HepG2 (cell line): ENCODE measurements around the gene ZSCAN32.

Experiments
- HNF4G ChIP-seq, 2 experiments: sonication (generic) in 1 of 2; formaldehyde crosslinking in 1 of 2; IDR thresholded peaks; 2 replicates each; pipeline versions ENCODE4 v1.4.0 to v1.6.1; 2011 to 2020; ENCODE audit warnings: borderline replicate concordance in 2 of 2, low read depth in 2 of 2, mild to moderate bottlenecking in 2 of 2, low read length in 1 of 2, missing genetic modification reagents in 1 of 2, moderate library complexity in 1 of 2
- RFX5 ChIP-seq: IDR thresholded peaks from 2 replicates; pipeline ENCODE4 v1.6.1; 2011; ENCODE audit warnings: low read depth, low read length, improper control_type of control experiment
- XRCC5 ChIP-seq: fragments of 200-400 bp; formaldehyde crosslinking; optimal IDR thresholded peaks from 2 replicates; pipeline ENCODE3; 2017; ENCODE audit warnings: mild to moderate bottlenecking, low read length
- ZNF749 ChIP-seq: sonication (generic); formaldehyde crosslinking; IDR thresholded peaks from 2 replicates; pipeline ENCODE4 v1.8.0; 2022; ENCODE audit warnings: mild to moderate bottlenecking, missing genetic modification reagents, moderate library complexity, borderline replicate concordance
- TF ChIP-seq, protein P1 (sequence below): sonication (generic); formaldehyde crosslinking; IDR thresholded peaks from 2 replicates; pipeline ENCODE4 v1.5.0; 2020; ENCODE audit warnings: mild to moderate bottlenecking, missing genetic modification reagents, moderate library complexity
- TF ChIP-seq, protein P2 (sequence below), 2 experiments: fragments of 450-650 bp in 1 of 2; sonication (generic) in 1 of 2; formaldehyde crosslinking; IDR thresholded peaks; 2 replicates each; pipeline versions ENCODE4 v1.5.0 to v1.8.0; 2020 to 2022; ENCODE audit warnings: mild to moderate bottlenecking in 1 of 2, missing genetic modification reagents in 1 of 2
- TF ChIP-seq, protein P3 (sequence below), 2 experiments: IDR thresholded peaks; 2 replicates each; pipeline ENCODE4 v1.6.1; 2011 to 2012; ENCODE audit warnings: low read length in 2 of 2, borderline replicate concordance in 1 of 2, low read depth in 1 of 2, mild to moderate bottlenecking in 1 of 2, moderate library complexity in 1 of 2

DNA sequence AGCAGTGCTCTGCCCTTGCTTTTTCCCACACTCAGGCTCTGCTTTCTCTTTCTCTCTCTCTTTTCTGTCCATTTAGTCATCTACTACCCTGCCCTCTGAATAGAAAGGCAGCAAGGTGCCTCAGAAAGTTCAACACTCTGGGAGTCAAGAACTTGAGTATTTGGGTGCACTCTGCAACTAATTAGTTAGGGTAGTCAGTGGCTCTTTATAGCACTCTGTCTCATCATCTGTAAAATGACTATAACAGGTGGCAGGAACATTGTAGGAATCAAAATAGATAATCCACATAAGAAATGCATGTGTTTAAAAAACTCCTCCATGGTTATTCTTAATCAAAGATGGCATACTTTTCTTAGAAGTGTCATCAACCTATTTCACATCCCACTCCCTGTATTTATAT is 37.9 kb downstream of the ZSCAN32 start:
- TF ChIP-seq HNF4G (IDR thresholded peaks at IDR 0.05; ENCODE audit: borderline replicate concordance, low read depth, low read length) (no peak), HNF4G (CRISPR knock-in tag; IDR thresholded peaks at IDR 0.05; ENCODE audit: borderline replicate concordance, low read depth) (no peak), ZNF749 (CRISPR knock-in tag) (no peak), XRCC5 (no peak), RFX5 (no peak)
- TF ChIP-seq, protein P1, sequence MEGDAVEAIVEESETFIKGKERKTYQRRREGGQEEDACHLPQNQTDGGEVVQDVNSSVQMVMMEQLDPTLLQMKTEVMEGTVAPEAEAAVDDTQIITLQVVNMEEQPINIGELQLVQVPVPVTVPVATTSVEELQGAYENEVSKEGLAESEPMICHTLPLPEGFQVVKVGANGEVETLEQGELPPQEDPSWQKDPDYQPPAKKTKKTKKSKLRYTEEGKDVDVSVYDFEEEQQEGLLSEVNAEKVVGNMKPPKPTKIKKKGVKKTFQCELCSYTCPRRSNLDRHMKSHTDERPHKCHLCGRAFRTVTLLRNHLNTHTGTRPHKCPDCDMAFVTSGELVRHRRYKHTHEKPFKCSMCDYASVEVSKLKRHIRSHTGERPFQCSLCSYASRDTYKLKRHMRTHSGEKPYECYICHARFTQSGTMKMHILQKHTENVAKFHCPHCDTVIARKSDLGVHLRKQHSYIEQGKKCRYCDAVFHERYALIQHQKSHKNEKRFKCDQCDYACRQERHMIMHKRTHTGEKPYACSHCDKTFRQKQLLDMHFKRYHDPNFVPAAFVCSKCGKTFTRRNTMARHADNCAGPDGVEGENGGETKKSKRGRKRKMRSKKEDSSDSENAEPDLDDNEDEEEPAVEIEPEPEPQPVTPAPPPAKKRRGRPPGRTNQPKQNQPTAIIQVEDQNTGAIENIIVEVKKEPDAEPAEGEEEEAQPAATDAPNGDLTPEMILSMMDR (CRISPR knock-in tag) = no peak
- TF ChIP-seq, protein P2, sequence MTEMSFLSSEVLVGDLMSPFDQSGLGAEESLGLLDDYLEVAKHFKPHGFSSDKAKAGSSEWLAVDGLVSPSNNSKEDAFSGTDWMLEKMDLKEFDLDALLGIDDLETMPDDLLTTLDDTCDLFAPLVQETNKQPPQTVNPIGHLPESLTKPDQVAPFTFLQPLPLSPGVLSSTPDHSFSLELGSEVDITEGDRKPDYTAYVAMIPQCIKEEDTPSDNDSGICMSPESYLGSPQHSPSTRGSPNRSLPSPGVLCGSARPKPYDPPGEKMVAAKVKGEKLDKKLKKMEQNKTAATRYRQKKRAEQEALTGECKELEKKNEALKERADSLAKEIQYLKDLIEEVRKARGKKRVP (CRISPR knock-in tag; IDR thresholded peaks at IDR 0.05) = no peak
- TF ChIP-seq, protein P3, sequence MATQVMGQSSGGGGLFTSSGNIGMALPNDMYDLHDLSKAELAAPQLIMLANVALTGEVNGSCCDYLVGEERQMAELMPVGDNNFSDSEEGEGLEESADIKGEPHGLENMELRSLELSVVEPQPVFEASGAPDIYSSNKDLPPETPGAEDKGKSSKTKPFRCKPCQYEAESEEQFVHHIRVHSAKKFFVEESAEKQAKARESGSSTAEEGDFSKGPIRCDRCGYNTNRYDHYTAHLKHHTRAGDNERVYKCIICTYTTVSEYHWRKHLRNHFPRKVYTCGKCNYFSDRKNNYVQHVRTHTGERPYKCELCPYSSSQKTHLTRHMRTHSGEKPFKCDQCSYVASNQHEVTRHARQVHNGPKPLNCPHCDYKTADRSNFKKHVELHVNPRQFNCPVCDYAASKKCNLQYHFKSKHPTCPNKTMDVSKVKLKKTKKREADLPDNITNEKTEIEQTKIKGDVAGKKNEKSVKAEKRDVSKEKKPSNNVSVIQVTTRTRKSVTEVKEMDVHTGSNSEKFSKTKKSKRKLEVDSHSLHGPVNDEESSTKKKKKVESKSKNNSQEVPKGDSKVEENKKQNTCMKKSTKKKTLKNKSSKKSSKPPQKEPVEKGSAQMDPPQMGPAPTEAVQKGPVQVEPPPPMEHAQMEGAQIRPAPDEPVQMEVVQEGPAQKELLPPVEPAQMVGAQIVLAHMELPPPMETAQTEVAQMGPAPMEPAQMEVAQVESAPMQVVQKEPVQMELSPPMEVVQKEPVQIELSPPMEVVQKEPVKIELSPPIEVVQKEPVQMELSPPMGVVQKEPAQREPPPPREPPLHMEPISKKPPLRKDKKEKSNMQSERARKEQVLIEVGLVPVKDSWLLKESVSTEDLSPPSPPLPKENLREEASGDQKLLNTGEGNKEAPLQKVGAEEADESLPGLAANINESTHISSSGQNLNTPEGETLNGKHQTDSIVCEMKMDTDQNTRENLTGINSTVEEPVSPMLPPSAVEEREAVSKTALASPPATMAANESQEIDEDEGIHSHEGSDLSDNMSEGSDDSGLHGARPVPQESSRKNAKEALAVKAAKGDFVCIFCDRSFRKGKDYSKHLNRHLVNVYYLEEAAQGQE (IDR thresholded peaks at IDR 0.05; ENCODE audit: borderline replicate concordance in 1 of 2, low read depth in 1 of 2, low read length in 2 of 2) = no peak
